ENCODE measurements around the gene AK2.

DNA sequence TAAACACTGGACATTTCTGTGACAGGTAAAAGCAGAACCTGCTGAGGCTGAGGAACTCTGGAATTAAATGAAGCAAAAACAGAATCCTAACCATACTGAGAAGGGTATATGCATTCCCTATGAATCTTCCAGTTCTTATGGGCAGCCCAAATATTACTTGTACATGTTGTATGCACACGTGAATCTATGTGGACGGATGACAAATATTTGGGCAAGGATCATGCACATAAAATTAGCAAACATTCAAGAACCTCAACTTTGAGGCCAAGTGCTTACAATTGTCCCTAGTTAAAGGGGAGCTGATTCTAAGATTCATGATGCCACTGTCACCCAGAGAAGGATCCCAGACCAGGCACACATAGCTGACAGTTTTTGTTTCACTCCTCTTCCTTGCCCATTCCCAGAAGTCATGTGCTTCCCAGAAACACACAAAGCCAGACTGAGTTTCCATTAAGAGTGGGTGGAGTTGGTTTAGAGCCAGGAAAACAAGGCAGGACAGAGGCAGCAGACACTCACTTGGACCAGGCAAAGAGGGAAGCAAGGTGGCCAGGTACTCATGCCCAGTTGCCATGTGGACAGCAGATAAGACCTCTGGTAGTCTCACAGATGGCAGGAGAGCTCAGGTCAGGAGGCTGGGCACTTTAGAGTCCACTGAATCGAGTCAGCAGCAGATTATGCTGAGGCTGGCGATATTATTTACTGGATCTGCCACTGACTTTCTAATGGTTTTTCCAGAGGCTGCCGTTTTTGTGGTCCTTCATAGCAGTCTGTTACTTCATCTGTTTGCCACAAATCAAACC lies 25.6 kb downstream of the AK2 start:
- TF ChIP-seq, protein P1, sequence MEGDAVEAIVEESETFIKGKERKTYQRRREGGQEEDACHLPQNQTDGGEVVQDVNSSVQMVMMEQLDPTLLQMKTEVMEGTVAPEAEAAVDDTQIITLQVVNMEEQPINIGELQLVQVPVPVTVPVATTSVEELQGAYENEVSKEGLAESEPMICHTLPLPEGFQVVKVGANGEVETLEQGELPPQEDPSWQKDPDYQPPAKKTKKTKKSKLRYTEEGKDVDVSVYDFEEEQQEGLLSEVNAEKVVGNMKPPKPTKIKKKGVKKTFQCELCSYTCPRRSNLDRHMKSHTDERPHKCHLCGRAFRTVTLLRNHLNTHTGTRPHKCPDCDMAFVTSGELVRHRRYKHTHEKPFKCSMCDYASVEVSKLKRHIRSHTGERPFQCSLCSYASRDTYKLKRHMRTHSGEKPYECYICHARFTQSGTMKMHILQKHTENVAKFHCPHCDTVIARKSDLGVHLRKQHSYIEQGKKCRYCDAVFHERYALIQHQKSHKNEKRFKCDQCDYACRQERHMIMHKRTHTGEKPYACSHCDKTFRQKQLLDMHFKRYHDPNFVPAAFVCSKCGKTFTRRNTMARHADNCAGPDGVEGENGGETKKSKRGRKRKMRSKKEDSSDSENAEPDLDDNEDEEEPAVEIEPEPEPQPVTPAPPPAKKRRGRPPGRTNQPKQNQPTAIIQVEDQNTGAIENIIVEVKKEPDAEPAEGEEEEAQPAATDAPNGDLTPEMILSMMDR (IDR thresholded peaks at IDR 0.05; ENCODE audit: extremely low read depth in 1 of 2, insufficient read depth in 1 of 2, low read depth in 1 of 2, low read length in 2 of 2): no peak
- TF ChIP-seq MAX (IDR thresholded peaks at IDR 0.05; ENCODE audit: insufficient read depth, insufficient read length): no peak
